ENCODE measurements around the gene SCARF2.
"Not testable (repeated sequence)": the region's sequence is repeated elsewhere in the genome, so short reads cannot be mapped to it uniquely, and the experiment has no call there.

SCARF2 gene

GRCh38 chr22:20406686-20407408, 30.8 kb downstream of the SCARF2 start:
- DNase-seq = no peak

GRCh38 chr22:20405931-20406685, 31.5 kb downstream of the SCARF2 start:
- DNase-seq = no peak

- DNase-seq = no peak
Measured at GRCh38 chr22:20405291-20405930, 32.2 kb downstream of the SCARF2 start.

GRCh38 chr22:20404881-20405280, 32.7 kb downstream of the SCARF2 start:
- DNase-seq = no peak

- DNase-seq = no peak
Measured at GRCh38 chr22:20403779-20404140, 33.9 kb downstream of the SCARF2 start.

- no peak for DNase-seq
Measured at GRCh38 chr22:20402960-20403778, 34.5 kb downstream of the SCARF2 start.

- no peak for DNase-seq
Measured at GRCh38 chr22:20401376-20402014, 36.1 kb downstream of the SCARF2 start.

GRCh38 chr22:20400606-20401375, 36.8 kb downstream of the SCARF2 start:
- no peak for DNase-seq

- no peak for DNase-seq
Measured at GRCh38 chr22:20399866-20400605, 37.6 kb downstream of the SCARF2 start.

GRCh38 chr22:20398420-20398819, 39.2 kb downstream of the SCARF2 start:
- DNase-seq = no peak

- DNase-seq = no peak
Measured at GRCh38 chr22:20397498-20397897, 40.1 kb downstream of the SCARF2 start.

GRCh38 chr22:20396639-20397038, 41.0 kb downstream of the SCARF2 start:
- DNase-seq = no peak

GRCh38 chr22:20395907-20396287, 41.7 kb downstream of the SCARF2 start:
- no peak for DNase-seq

- no peak for DNase-seq
Measured at GRCh38 chr22:20395181-20395906, 42.3 kb downstream of the SCARF2 start.

GRCh38 chr22:20393705-20394476, 43.7 kb downstream of the SCARF2 start, which contains the start of gene ZNF74:
Gene ZNF74, plus strand, starts transcription at chr22:20394151. Its CDS starts 478 bp downstream, at chr22:20394629.
- peak; percentile 78 for DNase-seq

GRCh38 chr22:20392983-20393704, 44.5 kb downstream of the SCARF2 start:
- no peak for DNase-seq

- DNase-seq = not testable (repeated sequence)
Measured at GRCh38 chr22:20392365-20392881, 45.2 kb downstream of the SCARF2 start.

GRCh38 chr22:20391222-20391621, 46.4 kb downstream of the SCARF2 start:
- DNase-seq = no peak
